Spleen (tissue), 11 donors: ENCODE results near the gene NHP2. TPM values are rescaled to one million over a fixed set of nuclear protein-coding genes. Genes with fewer than 3 reads are reported as not detected.
A peak's percentile ranks its signal among the peaks of the same experiment; 100 is the strongest.

Experiments
- DNase-seq: peaks from one replicate; pipeline ENCODE4 v3.0.0-alpha.2; 2020
- H3K27ac ChIP-seq, 8 donors: fragments of 200-600 bp; sonication (generic) in 7 of 8; 1 replicate in 4 of 8; 2 replicates in 4 of 8; pipeline versions ENCODE4 v1.5.0 to v1.8.0; 2016 to 2021; ENCODE audit warnings: inconsistent platforms in 4 of 8, mild to moderate bottlenecking in 4 of 8, moderate library complexity in 1 of 8
- H3K27me3 ChIP-seq, 7 donors: fragments of 200-600 bp; sonication (generic) in 6 of 7; replicated peaks in 1 of 7; 1 replicate in 4 of 7; 2 replicates in 3 of 7; pipeline versions ENCODE4 v1.5.0 to v1.8.0; 2016 to 2021; ENCODE audit warnings: inconsistent platforms in 3 of 7, mild to moderate bottlenecking in 1 of 7
- H3K36me3 ChIP-seq, 6 donors: fragments of 200-600 bp; sonication (generic) in 5 of 6; 1 replicate in 4 of 6; 2 replicates in 2 of 6; pipeline versions ENCODE4 v1.5.0 to v1.8.0; 2016 to 2021; ENCODE audit warnings: inconsistent platforms in 2 of 6
- H3K4me1 ChIP-seq, 6 donors: fragments of 200-600 bp; sonication (generic) in 5 of 6; 1 replicate in 3 of 6; 2 replicates in 3 of 6; pipeline versions ENCODE4 v1.5.0 to v1.8.0; 2016 to 2021; ENCODE audit warnings: inconsistent platforms in 3 of 6
- H3K4me3 ChIP-seq, 8 donors: fragments of 200-600 bp; sonication (generic) in 7 of 8; 1 replicate in 4 of 8; 2 replicates in 4 of 8; pipeline versions ENCODE4 v1.5.0 to v1.8.0; 2016 to 2021; ENCODE audit warnings: inconsistent platforms in 4 of 8, mild to moderate bottlenecking in 4 of 8, moderate library complexity in 2 of 8
- H3K9me3 ChIP-seq, 8 donors: fragments of 200-600 bp; sonication (generic) in 7 of 8; 1 replicate in 4 of 8; 2 replicates in 4 of 8; pipeline versions ENCODE4 v1.5.0 to v1.8.0; 2016 to 2021; ENCODE audit warnings: inconsistent platforms in 4 of 8
- POLR2A ChIP-seq, 3 donors: fragments of 450-650 bp; IDR thresholded peaks; one replicate each; pipeline ENCODE4 v1.5.1; 2017; ENCODE audit warnings: antibody characterized with exemption in 3 of 3, mild to moderate bottlenecking in 1 of 3
- POLR2AphosphoS5 ChIP-seq, 3 donors: sonication (generic); formaldehyde crosslinking; IDR thresholded peaks; one replicate each; pipeline ENCODE4 v1.5.1; 2017; ENCODE audit warnings: antibody characterized with exemption in 3 of 3
- WGBS, 5 donors: extraction: QIAGEN DNeasy Blood & Tissue Kit in 3 of 5; methylation state at CpG; one replicate each; pipeline versions ENCODE4 v1.1.5 to v1.1.7; 2013 to 2018; 5-methylcytosine and 5-hydroxymethylcytosine counted together
- intact Hi-C: fragments of 100-400 bp; cut with DNase I; formaldehyde crosslinking; loops from one replicate; pipeline ENCODE4 v1.15.0; 2023; ENCODE audit warnings: low total_unique reads
- polyA plus RNA-seq, 3 donors: library from polyadenylated mRNA; stranded (reverse); fragments of 200-250 nt; gene quantifications; one replicate each; pipeline ENCODE4 v1.2.1, GENCODE V29; 2013
- total RNA-seq, 7 donors: library from RNA; depleted of rRNA in 3 of 7; stranded (reverse); fragments of >200 nt in 3 of 7; fragmentation: NEBNext Ultra II Directional in 4 of 7; extraction: Animal tissue kit (Norgen Biotek cat#: 25700) in 4 of 7; gene quantifications; one replicate each; pipeline versions ENCODE4 v1.1.0 to v1.2.1, GENCODE V29; 2016 to 2021
- TF ChIP-seq, protein P1 (sequence below), 11 experiments: fragments of 200-600 bp in 7 of 11; fragments of 450-650 bp in 4 of 11; sonication (generic) in 4 of 11; IDR thresholded peaks in 8 of 11; conservative IDR thresholded peaks in 3 of 11; 1 replicate in 7 of 11; 2 replicates in 4 of 11; pipeline versions ENCODE4 v1.4.0 to v1.8.0; 2016 to 2021; ENCODE audit warnings: antibody characterized with exemption in 11 of 11, inconsistent platforms in 4 of 11, mild to moderate bottlenecking in 1 of 11
- donor health status: healthy with polysubstance abuse.
- donor health status: DM: no; HTN: no; CAD: no; lungs with moderate emphysema.
- donor health status: DM: no; HTN: no; CAD: no.
- donor health status: Bipolar disorder and iron deficiency.
- donor health status: healthy.
- donor health status: DM: no; HTN: no; CAD: no.
- donor health status: DM: yes; HTN: yes; CAD: no.

The NHP2 gene
- total and polyA plus RNA-seq, 10 donors: 53.7 to 162 (median 98.2) TPM

- H3K36me3 ChIP-seq: peaks cover 0 to 18% (median 0%) of the 10 kb centered on the region in 6 donors
- H3K9me3 ChIP-seq: no peaks in the 10 kb centered on the region
- H3K4me1 ChIP-seq: peaks cover 45 to 69% (median 65%) of the 10 kb centered on the region in 6 donors
- intact Hi-C loops: no loop called here
- peak overlapping the region in 4 of 8 donors; percentile 7 to 85 (median 36) for H3K27ac ChIP-seq
- H3K27me3 ChIP-seq: peaks cover 0 to 64% (median 7%) of the 10 kb centered on the region in 7 donors
- 16 to 56% (median 33%) methylated on average over 15 to 29 of the region's 29 CpGs for WGBS, 5 donors
- TF ChIP-seq POLR2A (IDR thresholded peaks at IDR 0.05) (no peak), POLR2AphosphoS5 (IDR thresholded peaks at IDR 0.05) (peak; percentile 70 to 82 (median 81))
- TF ChIP-seq, protein P1, sequence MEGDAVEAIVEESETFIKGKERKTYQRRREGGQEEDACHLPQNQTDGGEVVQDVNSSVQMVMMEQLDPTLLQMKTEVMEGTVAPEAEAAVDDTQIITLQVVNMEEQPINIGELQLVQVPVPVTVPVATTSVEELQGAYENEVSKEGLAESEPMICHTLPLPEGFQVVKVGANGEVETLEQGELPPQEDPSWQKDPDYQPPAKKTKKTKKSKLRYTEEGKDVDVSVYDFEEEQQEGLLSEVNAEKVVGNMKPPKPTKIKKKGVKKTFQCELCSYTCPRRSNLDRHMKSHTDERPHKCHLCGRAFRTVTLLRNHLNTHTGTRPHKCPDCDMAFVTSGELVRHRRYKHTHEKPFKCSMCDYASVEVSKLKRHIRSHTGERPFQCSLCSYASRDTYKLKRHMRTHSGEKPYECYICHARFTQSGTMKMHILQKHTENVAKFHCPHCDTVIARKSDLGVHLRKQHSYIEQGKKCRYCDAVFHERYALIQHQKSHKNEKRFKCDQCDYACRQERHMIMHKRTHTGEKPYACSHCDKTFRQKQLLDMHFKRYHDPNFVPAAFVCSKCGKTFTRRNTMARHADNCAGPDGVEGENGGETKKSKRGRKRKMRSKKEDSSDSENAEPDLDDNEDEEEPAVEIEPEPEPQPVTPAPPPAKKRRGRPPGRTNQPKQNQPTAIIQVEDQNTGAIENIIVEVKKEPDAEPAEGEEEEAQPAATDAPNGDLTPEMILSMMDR (IDR thresholded peaks at IDR 0.05 in 8 of 11, conservative IDR thresholded peaks at IDR 0.05 in 3 of 11): peak; percentile 13 to 82 (median 65)
- peak; percentile 96 for DNase-seq
- H3K4me3 ChIP-seq: peak overlapping the region in 4 of 8 donors; percentile 13 to 47 (median 20)
Measured at GRCh38 chr5:178120607-178121357, 32.9 kb downstream of the NHP2 start.

DNA sequence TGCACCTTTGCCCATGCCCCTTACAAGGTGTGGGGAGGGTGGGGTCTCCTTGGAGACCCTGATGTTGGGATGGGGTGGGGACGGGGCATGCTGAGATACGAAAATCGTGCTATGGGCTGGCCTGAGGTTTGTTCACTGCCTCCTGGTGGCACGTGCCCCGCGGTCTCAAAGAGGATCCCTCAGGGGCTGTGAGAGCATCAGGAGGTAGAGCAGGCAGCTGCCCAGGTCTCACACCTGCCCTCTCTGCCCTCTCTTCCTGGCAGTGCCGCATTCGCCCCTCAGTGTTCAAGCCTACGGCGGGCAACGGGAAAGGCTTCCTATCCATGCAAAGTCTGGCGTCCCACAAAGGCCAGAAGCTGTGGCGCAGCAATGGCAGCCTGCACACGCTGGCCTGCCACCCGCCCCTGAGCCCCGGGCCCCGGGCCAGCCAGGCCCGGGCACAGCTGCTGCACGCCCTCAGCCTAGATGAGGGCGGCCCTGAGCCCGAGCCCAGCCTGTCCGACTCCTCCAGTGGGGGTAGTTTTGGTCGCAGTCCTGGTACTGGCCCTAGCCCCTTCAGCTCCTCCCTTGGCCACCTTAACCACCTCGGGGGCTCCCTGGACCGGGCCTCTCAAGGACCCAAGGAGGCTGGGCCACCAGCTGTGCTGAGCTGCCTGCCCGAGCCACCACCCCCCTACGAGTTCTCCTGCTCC is 33.6 kb downstream of the NHP2 start:
- peaks cover 0 to 71% (median 11%) of the 10 kb centered on the region in 7 donors for H3K27me3 ChIP-seq
- no peak overlapping the region for H3K4me3 ChIP-seq
- 88 to 96% (median 93%) methylated on average over 17 to 27 of the region's 27 CpGs for WGBS, 5 donors
- intact Hi-C loops: no loop called here
- TF ChIP-seq POLR2AphosphoS5 (IDR thresholded peaks at IDR 0.05) (no peak), POLR2A (IDR thresholded peaks at IDR 0.05) (no peak)
- TF ChIP-seq, protein P1 (IDR thresholded peaks at IDR 0.05 in 8 of 11, conservative IDR thresholded peaks at IDR 0.05 in 3 of 11): no peak
- no peaks in the 10 kb centered on the region for H3K9me3 ChIP-seq
- H3K36me3 ChIP-seq: peaks cover 0 to 18% (median 0%) of the 10 kb centered on the region in 6 donors
- DNase-seq: no peak
- peak overlapping the region in 1 of 8 donors; percentile 85 for H3K27ac ChIP-seq
- peaks cover 49 to 76% (median 72%) of the 10 kb centered on the region in 6 donors for H3K4me1 ChIP-seq

DNA sequence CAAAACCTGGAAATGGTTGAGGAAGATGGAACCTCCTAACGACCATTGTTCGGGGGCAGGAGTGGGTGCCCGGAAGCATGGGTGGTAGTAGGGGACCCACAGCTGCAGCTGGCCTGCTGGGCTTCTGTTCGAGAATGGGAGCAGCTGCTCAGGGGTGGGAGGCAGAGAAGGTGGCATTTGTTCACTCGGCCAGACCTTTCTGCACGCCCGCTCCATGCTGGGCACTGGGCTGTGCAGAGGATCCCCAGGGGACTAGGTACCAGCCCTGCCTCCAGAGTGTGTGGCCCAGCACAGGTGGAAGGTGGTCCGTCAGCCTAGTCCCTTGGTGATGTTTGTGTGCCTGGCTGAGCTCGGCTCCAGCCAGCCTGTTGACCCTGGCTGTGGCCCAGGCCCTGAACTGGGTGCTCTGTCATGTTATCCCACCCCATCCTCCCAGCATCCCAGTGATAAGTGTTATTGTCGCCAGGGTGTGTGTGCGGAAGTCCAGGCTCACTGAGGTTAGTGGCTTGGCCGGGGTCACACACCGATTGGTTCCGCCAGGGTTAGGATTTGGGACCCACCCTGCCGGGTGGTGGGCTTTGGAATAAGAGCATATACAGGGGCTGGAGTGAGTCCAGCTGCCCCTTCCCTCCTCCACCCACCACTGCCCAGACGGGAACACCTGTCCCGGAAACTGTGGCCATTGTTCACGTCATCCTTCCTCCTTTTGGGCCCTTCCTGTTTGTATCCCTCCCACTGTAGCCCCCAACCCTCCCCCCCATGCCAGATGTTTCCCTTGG is 35.6 kb downstream of the NHP2 start:
- 41 to 50% (median 47%) methylated on average over 11 to 18 of the region's 18 CpGs for WGBS, 5 donors
- Histone ChIP-seq H3K9me3 (no peaks in the 10 kb centered on the region), H3K36me3 (peaks cover 0 to 18% (median 0%) of the 10 kb centered on the region in 6 donors), H3K4me3 (peak overlapping the region in 1 of 8 donors; percentile 48), H3K27me3 (peaks cover 0 to 91% (median 27%) of the 10 kb centered on the region in 7 donors), H3K4me1 (peaks cover 63 to 96% (median 92%) of the 10 kb centered on the region in 6 donors), H3K27ac (peak overlapping the region in 5 of 8 donors; percentile 20 to 85 (median 68))
- DNase-seq: no peak
- intact Hi-C loops: no loop called here
- TF ChIP-seq POLR2AphosphoS5 (IDR thresholded peaks at IDR 0.05): peak in 1 of 3 donors; percentile 50
- TF ChIP-seq, protein P1 (IDR thresholded peaks at IDR 0.05 in 8 of 11, conservative IDR thresholded peaks at IDR 0.05 in 3 of 11): no peak
